ENCODE results near the gene DUSP10. TPM values are rescaled to one million over a fixed set of nuclear protein-coding genes. Genes with fewer than 3 reads are reported as not detected.

DUSP10 gene
- total and polyA plus RNA-seq, 2 donors (not counting 1 experiment from before 2014, with no cell fraction given) = 22.8 to 37.7 TPM

- Mint-ChIP-seq H3K4me3 (no peak overlapping the region), H3K27me3 (no peaks in the 10 kb centered on the region), H3K9me3 (ENCODE audit: insufficient read depth) (no peaks in the 10 kb centered on the region), H3K27ac (peak overlapping the region; percentile 23), H3K4me1 (peaks cover 65% of the 10 kb centered on the region)
- no peak overlapping the region for H3K4me2 ChIP-seq (replicated peaks; ENCODE audit: low read depth, low read length, poor library complexity, severe bottlenecking)
- no peak overlapping the region for H3K9ac ChIP-seq (ENCODE audit: low read length)
- peaks cover 0 to 3% (median 0%) of the 10 kb centered on the region in 3 donors for H3K9me3 ChIP-seq (ENCODE audit: control extremely low read depth in 1 of 3, control insufficient read depth in 2 of 3, insufficient read depth in 1 of 3, low read length in 2 of 3)
- intact Hi-C loops (cut with micrococcal nuclease) = no loop called here
- no peak overlapping the region for H3K4me3 ChIP-seq (ENCODE audit: control extremely low read depth in 1 of 5, extremely low read depth in 1 of 5, insufficient read depth in 1 of 5, low read depth in 2 of 5, low read length in 4 of 5)
- DNase-seq (no peak), ATAC-seq (ENCODE audit: low read depth) (no peak)
- peaks cover 70% of the 10 kb centered on the region for H3K79me2 ChIP-seq (ENCODE audit: control insufficient read depth, insufficient read depth, low read length)
- no peak overlapping the region for H3K27ac ChIP-seq (ENCODE audit: low read length in 2 of 2)
- POLR2A ChIA-PET = no interaction called here
- no CpG with 5 or more reads among the region's 2 CpGs for WGBS (ENCODE audit: insufficient coverage)
- H3K36me3 ChIP-seq (replicated peaks in 1 of 2; ENCODE audit: control extremely low read depth in 1 of 2, control insufficient read depth in 1 of 2, extremely low read depth in 1 of 2, insufficient read depth in 2 of 2, low read length in 1 of 2) = peaks cover 0 to 3% of the 10 kb centered on the region in 2 experiments
- H3K4me1 ChIP-seq (ENCODE audit: control insufficient read depth in 2 of 2, insufficient read depth in 2 of 2, low read length in 2 of 2) = peaks cover 17 to 19% of the 10 kb centered on the region in 2 donors
- no peak overlapping the region for H2AFZ ChIP-seq (ENCODE audit: insufficient read depth, low read depth, low read length, poor library complexity, severe bottlenecking)
- TF ChIP-seq EZH2 (IDR thresholded peaks at IDR 0.05; ENCODE audit: borderline replicate concordance, insufficient read depth, low read depth, low read length, poor library complexity, severe bottlenecking) (no peak), CTCF (IDR thresholded peaks at IDR 0.05) (no peak)
- H4K20me1 ChIP-seq (ENCODE audit: control insufficient read depth, insufficient read depth, low read length, poor library complexity, severe bottlenecking) = no peaks in the 10 kb centered on the region
- H3K27me3 ChIP-seq (replicated peaks in 1 of 4; ENCODE audit: control extremely low read depth in 1 of 4, control insufficient read depth in 3 of 4, insufficient read depth in 4 of 4, low read length in 3 of 4) = no peaks in the 10 kb centered on the region
- CTCF ChIA-PET = interaction anchor here (1.0 to 1.4 kb wide), 2 partner anchors 10 to 27 kb away, joined by 4 read pairs; partner anchors contain the start of gene DUSP10
These were observed 26.3 kb downstream of the DUSP10 start for GRCh38 chr1:221715321-221716169.

Data from B cell (primary cell).